Measurements from ENCODE around the gene PRDM7. TPM values are rescaled to one million over a fixed set of nuclear protein-coding genes. Genes with fewer than 3 reads are reported as not detected.
"Not testable (repeated sequence)": the region's sequence is repeated elsewhere in the genome, so short reads cannot be mapped to it uniquely, and the experiment has no call there.

The PRDM7 gene
- total RNA-seq, 1 experiment from 2014 or later = not detected

DNA sequence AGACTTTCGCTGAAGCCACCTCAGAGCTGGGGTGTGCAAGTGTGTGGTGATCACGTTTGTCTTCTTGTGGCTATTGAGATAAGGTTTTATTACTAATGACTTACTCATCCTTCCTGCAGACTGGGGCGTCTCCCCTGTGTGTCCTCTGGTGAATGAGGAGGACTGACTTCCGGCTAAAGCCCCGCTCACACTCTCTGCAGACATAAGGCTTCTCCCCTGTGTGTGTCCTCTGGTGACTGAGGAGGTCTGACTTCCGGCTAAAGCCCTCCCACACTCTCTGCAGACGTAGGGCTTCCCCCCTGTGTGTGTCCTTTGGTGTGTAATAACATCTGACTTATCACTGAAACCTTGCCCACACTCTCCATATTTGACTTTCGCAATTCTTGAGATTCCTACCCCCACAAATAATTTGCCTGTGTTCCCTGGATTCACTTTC, 19.4 kb downstream of the PRDM7 start:
- no TSS peak for BruUV-seq (replicated peaks)
- Mint-ChIP-seq H3K27ac (ENCODE audit: low read depth, unreplicated experiment) (no peak overlapping the region), H3K9me3 (ENCODE audit: unreplicated experiment) (peaks cover 28% of the 10 kb centered on the region), H3K4me1 (ENCODE audit: insufficient read depth, unreplicated experiment) (no peaks in the 10 kb centered on the region), H3K27me3 (ENCODE audit: insufficient read depth, unreplicated experiment) (peaks cover 32% of the 10 kb centered on the region), H3K36me3 (ENCODE audit: insufficient read depth, unreplicated experiment) (no peaks in the 10 kb centered on the region), H3K4me3 (ENCODE audit: unreplicated experiment) (no peak overlapping the region)
- no peak for TF ChIP-seq CTCF (IDR thresholded peaks at IDR 0.05; ENCODE audit: unreplicated experiment)
- intact Hi-C loops (cut with micrococcal nuclease) = no loop called here
- peak; percentile 14 for DNase-seq (ENCODE audit: unreplicated experiment)
- CTCF ChIA-PET = no interaction called here
- POLR2A ChIA-PET = no interaction called here

DNA sequence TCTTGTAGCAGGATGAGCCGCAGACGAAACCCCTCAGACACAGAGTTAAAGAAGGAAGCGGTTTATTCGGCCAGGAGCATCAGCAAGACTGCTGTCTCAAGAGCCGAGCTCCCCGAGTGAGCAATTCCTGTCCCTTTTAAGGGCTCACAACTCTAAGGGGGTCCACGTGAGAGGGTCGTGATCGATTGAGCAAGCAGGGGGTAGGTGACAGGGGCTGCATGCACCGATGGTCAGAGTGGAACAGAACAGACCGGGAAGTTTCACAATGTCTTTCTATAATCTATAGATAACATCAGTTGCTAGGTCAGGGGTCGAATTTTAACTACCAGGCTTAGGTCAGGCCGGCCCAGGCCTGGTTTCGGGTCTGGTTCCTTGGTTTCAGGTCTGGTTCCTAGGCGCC, 20.6 kb downstream of the PRDM7 start:
- POLR2A ChIA-PET; H3K4me3 Mint-ChIP-seq (ENCODE audit: unreplicated experiment); H3K36me3 Mint-ChIP-seq (ENCODE audit: insufficient read depth, unreplicated experiment); BruUV-seq (replicated peaks); DNase-seq (ENCODE audit: unreplicated experiment); H3K27ac Mint-ChIP-seq (ENCODE audit: low read depth, unreplicated experiment); CTCF ChIA-PET; H3K4me1 Mint-ChIP-seq (ENCODE audit: insufficient read depth, unreplicated experiment); intact Hi-C loops (cut with micrococcal nuclease): not testable (repeated sequence)
- peaks cover 32% of the 10 kb centered on the region for H3K27me3 Mint-ChIP-seq (ENCODE audit: insufficient read depth, unreplicated experiment)
- peaks cover 28% of the 10 kb centered on the region for H3K9me3 Mint-ChIP-seq (ENCODE audit: unreplicated experiment)

DNA sequence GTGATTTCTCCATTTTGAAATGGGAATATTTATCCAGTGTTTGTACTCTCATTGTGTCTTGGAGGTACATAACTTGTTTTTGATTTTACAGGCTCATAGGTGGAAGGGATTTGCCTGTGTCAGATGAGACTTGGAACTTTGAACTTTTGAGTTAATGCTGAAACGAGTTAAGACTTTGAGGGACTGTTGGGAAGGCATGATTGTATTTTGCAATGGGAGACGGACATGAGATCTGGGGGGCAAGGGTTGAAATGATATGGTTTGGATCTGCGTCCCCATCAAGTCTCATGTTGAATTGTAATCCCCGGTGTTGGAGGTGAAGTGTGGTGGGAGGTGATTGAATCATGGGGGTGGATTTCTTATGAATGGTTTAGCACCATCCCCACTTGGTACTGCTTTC, 21.8 kb downstream of the PRDM7 start:
- no peaks in the 10 kb centered on the region for H3K36me3 Mint-ChIP-seq (ENCODE audit: insufficient read depth, unreplicated experiment)
- intact Hi-C loops (cut with micrococcal nuclease) = no loop called here
- H3K27ac Mint-ChIP-seq (ENCODE audit: low read depth, unreplicated experiment) = no peak overlapping the region
- no peak for DNase-seq (ENCODE audit: unreplicated experiment)
- no peak overlapping the region for H3K4me3 Mint-ChIP-seq (ENCODE audit: unreplicated experiment)
- peaks cover 32% of the 10 kb centered on the region for H3K27me3 Mint-ChIP-seq (ENCODE audit: insufficient read depth, unreplicated experiment)
- BruUV-seq (replicated peaks) = no TSS peak
- ChIA-PET CTCF (no interaction called here), POLR2A (interaction anchor here (0.9 kb wide), 1 partner anchor 12 kb away, joined by 5 read pairs; no protein-coding TSS in a partner anchor)
- H3K9me3 Mint-ChIP-seq (ENCODE audit: unreplicated experiment) = peaks cover 28% of the 10 kb centered on the region
- TF ChIP-seq CTCF (IDR thresholded peaks at IDR 0.05; ENCODE audit: unreplicated experiment) = no peak
- no peaks in the 10 kb centered on the region for H3K4me1 Mint-ChIP-seq (ENCODE audit: insufficient read depth, unreplicated experiment)

- no peak overlapping the region for H3K27ac Mint-ChIP-seq (ENCODE audit: low read depth, unreplicated experiment)
- intact Hi-C loops (cut with micrococcal nuclease) = no loop called here
- no peak for DNase-seq (ENCODE audit: unreplicated experiment)
- H3K36me3 Mint-ChIP-seq (ENCODE audit: insufficient read depth, unreplicated experiment) = no peaks in the 10 kb centered on the region
- TF ChIP-seq CTCF (IDR thresholded peaks at IDR 0.05; ENCODE audit: unreplicated experiment) = no peak
- no peak overlapping the region for H3K4me3 Mint-ChIP-seq (ENCODE audit: unreplicated experiment)
- peaks cover 27% of the 10 kb centered on the region for H3K27me3 Mint-ChIP-seq (ENCODE audit: insufficient read depth, unreplicated experiment)
- POLR2A ChIA-PET = interaction anchor here (0.9 kb wide), 1 partner anchor 11 kb away, joined by 5 read pairs; no protein-coding TSS in a partner anchor
- CTCF ChIA-PET = no interaction called here
- BruUV-seq (replicated peaks) = no TSS peak
- H3K4me1 Mint-ChIP-seq (ENCODE audit: insufficient read depth, unreplicated experiment) = no peaks in the 10 kb centered on the region
- H3K9me3 Mint-ChIP-seq (ENCODE audit: unreplicated experiment) = peaks cover 28% of the 10 kb centered on the region
These were observed 22.6 kb downstream of the PRDM7 start for GRCh38 chr16:90054554-90054953.

DNA sequence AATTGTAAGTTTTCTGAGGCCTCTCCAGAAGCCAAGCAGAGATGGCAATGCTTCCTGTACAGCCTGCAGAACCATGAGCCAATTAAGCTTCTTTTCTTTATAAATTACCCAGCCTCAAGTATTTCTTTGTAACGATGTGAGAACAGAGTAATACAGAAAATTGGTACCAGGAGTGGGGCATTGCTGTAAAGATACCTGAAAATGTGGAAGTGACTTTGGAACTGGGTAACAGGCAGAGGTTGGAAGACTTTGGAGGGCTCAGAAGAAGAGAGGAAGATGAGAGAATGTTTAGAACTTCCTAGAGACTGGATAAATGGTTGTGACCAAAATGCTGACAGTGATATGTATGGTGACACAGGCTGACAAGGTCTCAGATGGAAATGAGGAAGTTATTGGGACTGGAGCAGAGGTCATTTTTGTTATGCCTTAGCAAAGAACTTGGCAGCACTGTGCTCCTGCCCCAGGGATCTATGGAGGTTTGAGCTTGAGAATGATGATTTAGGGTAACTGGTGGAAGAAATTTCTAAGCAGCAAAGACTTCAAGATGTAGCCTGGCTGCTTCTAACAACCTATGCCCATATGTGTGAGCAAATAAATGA, 23.1 kb downstream of the PRDM7 start:
- no peak for TF ChIP-seq CTCF (IDR thresholded peaks at IDR 0.05; ENCODE audit: unreplicated experiment)
- Mint-ChIP-seq H3K27ac (ENCODE audit: low read depth, unreplicated experiment) (no peak overlapping the region), H3K4me1 (ENCODE audit: insufficient read depth, unreplicated experiment) (no peaks in the 10 kb centered on the region), H3K27me3 (ENCODE audit: insufficient read depth, unreplicated experiment) (peaks cover 21% of the 10 kb centered on the region), H3K36me3 (ENCODE audit: insufficient read depth, unreplicated experiment) (no peaks in the 10 kb centered on the region), H3K4me3 (ENCODE audit: unreplicated experiment) (no peak overlapping the region), H3K9me3 (ENCODE audit: unreplicated experiment) (peaks cover 28% of the 10 kb centered on the region)
- ChIA-PET POLR2A (no interaction called here), CTCF (no interaction called here)
- intact Hi-C loops (cut with micrococcal nuclease) = no loop called here
- BruUV-seq (replicated peaks) = no TSS peak
- no peak for DNase-seq (ENCODE audit: unreplicated experiment)
